ENCODE results near the gene SLC1A3. TPM values are rescaled to one million over a fixed set of nuclear protein-coding genes. Genes with fewer than 3 reads are reported as not detected.
A peak's percentile ranks its signal among the peaks of the same experiment; 100 is the strongest.
"Not testable (repeated sequence)": the region's sequence is repeated elsewhere in the genome, so short reads cannot be mapped to it uniquely, and the experiment has no call there.

SLC1A3 gene
- polyA plus RNA-seq = not detected

DNA sequence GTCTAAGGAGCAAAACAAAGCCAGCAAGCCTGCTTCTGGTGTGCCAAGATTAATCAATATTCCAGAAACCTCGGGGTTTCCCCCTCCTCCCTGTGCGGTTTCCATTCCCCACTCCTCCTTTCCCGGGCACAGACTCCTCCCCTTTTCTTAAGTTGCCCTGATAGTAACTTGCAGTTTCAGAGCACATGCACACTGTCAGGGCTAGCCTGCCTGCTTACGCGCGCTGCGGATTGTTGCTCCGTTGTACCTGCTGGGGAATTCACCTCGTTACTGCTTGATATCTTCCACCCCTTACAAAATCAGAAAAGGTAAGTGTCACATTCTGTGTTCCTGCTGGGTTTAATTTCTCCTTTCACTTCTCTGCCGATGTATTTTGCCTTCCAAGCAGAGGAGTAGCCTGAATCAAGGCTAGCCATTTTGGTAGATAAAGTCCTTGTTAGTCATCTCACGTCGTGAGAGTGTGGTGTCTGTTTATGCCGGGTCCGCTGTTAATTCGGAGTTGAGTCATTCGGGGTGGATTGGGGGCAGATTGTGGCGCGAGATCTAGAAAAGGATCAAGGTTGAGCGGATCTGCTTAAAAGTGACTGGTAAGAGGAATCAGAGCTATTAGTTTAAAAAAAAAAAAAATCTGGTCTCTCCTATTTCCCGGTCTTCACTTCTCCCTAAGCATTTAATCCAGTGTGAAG is at the start of gene SLC1A3:
Gene SLC1A3 (plus strand): TSS at position 179 of the 686 bp plus-strand sequence. CDS start 1,818 bp downstream, outside the sequence.
- Mint-ChIP-seq H3K4me1 (peaks cover 9 to 13% (median 10%) of the 10 kb centered on the region in 3 donors), H3K9me3 (no peaks in the 10 kb centered on the region), H3K27ac (no peak within 1 kb of the TSS), H3K4me3 (peak within 1 kb of the TSS; percentile 66 to 87 (median 76)), H3K36me3 (no peaks in the 10 kb centered on the region), H3K27me3 (peaks cover 23% of the 10 kb centered on the region)

DNA sequence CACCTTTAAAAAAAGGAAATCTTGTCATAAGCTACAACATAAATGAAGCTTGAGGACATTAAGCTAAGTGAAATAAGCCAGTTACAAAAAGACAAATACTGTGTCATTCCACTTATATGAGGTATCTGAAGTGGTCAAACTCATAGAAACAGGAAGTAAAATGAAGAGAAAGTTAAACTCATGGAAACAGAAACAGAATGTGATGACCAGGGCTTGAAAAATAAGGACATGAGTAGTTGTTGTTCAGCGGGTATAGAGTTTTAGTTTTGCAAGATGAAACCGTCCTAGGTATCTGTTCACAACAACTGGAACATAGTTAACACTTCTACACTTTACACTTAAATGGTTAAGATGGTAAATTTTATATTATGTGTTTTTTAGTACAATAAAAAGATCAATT is 47.8 kb upstream of the SLC1A3 start:
- no peaks in the 10 kb centered on the region for H3K36me3 Mint-ChIP-seq
- H3K27ac Mint-ChIP-seq = peak overlapping the region in 1 of 3 donors; percentile 42
- peaks cover 2 to 9% (median 6%) of the 10 kb centered on the region in 3 donors for H3K9me3 Mint-ChIP-seq
- peaks cover 0 to 1% (median 1%) of the 10 kb centered on the region in 3 donors for H3K4me1 Mint-ChIP-seq
- H3K27me3 Mint-ChIP-seq = peaks cover 2% of the 10 kb centered on the region
- no peak overlapping the region for H3K4me3 Mint-ChIP-seq

DNA sequence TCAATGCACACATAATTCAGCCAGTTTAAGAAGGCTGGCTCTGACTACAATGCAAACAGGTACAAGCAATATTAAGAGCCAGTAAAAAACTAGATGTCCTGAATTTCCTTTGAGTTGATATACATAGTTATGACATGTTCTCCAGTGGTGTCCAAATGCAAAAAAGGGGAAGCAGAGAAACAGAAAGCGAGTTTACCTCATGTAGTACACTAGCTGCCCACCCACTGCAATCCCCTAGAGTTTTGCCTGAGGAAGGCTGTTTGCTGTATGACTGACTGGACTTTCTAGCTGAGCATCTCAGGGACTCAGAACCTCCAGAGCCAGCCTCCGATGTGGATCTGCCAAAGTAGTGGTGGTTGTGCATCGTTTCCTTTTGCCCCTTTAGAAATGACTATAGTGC is 44.8 kb upstream of the SLC1A3 start:
- no peak overlapping the region for H3K4me3 Mint-ChIP-seq
- H3K4me1 Mint-ChIP-seq = peaks cover 0 to 1% (median 1%) of the 10 kb centered on the region in 3 donors
- peaks cover 0 to 2% (median 2%) of the 10 kb centered on the region in 3 donors for H3K9me3 Mint-ChIP-seq
- H3K27ac Mint-ChIP-seq = no peak overlapping the region
- H3K27me3 Mint-ChIP-seq = peaks cover 2% of the 10 kb centered on the region
- no peaks in the 10 kb centered on the region for H3K36me3 Mint-ChIP-seq

DNA sequence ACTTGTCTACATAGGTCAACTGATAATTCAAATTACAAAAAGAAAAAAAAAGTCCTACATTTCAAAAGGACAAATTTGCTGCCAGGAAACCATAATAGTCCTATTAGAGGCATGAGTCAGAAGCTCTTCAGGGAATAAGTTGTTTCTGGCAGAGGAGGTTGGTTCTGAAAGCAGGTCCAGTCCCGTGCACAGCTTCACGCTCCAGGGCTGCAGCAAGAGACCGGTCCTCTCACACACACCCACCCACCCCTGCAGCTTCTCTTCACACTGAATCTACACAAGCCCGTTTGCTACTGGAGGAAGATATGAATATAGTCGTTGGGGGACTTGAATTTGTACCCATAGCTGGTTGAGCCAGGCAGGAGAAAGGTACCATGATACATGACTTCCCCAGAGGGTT is 36.9 kb upstream of the SLC1A3 start:
- Mint-ChIP-seq H3K4me1 (no peaks in the 10 kb centered on the region), H3K9me3 (peaks cover 0 to 1% (median 0%) of the 10 kb centered on the region in 3 donors), H3K36me3 (no peaks in the 10 kb centered on the region), H3K27ac (no peak overlapping the region), H3K4me3 (no peak overlapping the region), H3K27me3 (no peaks in the 10 kb centered on the region)

DNA sequence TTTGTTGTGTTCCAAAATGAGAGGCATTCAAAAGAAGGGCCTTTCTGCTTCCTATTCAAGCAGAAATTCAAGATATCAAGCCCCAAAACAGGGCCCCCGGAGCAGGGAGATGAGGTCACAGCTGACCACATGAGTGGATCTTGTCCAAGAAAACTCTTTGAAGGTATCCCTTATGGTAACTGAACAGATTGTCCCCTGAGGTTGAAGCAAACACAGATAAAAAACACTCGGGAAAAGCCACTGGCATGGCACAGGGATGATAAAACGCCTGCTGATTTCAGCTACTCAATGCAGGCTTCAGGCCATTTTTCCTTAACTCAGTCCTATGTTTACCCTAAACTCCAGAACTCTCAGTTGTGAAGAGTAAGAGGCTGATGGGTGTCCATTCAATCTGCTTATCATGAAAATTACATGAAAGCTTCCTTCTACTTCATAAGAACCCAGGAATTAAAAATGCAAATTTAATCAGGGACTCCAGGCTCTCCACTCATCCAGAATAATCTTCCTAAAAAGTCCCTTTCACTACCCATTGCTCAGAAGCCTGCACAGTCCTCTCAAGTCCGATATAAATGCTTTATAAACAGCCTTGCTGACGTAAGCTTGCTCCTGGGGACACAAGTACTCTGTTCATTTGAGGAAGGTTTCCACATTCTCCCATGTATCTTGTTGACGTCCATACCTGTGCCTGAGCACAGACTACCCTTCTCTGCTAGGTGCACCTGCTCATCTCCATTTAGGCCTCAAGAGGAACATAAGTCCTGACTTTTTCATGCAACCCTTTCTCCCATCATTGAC is 35.9 kb upstream of the SLC1A3 start:
- Mint-ChIP-seq H3K27ac (no peak overlapping the region), H3K27me3 (peaks cover 2% of the 10 kb centered on the region), H3K4me3 (no peak overlapping the region), H3K36me3 (no peaks in the 10 kb centered on the region), H3K9me3 (peaks cover 0 to 1% (median 0%) of the 10 kb centered on the region in 3 donors), H3K4me1 (no peaks in the 10 kb centered on the region)

DNA sequence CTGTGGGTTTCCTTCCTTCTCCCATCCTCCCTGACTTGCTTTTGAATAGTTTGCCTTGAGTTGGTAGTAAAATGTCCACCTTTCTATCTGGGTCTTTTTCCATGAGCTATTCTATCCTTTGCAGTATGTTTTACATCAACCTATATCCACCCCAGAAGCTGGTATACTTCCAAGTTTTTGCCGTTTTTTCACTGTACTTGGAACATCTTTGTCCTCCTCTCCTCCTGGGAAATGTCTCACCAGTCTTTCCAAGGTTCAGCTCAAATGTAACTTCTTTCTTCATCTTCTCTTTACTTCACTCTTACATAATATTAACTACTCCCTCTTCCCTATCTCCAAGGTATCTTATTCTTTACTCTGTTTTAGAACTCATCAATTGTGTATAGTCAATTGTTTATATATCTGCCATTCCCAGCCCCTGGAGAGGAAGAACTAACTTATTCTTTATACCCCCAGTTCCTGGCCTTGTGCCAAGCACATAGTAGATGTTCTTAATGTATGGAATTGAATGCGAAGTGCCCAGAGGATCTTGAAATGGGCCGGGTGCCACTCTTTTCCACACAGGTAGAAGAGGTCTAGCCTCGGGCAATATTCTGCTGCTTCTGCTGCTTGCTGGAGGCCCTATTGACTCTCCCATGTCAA is 34.9 kb upstream of the SLC1A3 start:
- H3K4me3 Mint-ChIP-seq = no peak overlapping the region
- no peaks in the 10 kb centered on the region for H3K4me1 Mint-ChIP-seq
- H3K9me3 Mint-ChIP-seq = peaks cover 0 to 1% (median 0%) of the 10 kb centered on the region in 3 donors
- H3K27me3 Mint-ChIP-seq = peaks cover 2% of the 10 kb centered on the region
- H3K36me3 Mint-ChIP-seq = no peaks in the 10 kb centered on the region
- no peak overlapping the region for H3K27ac Mint-ChIP-seq

DNA sequence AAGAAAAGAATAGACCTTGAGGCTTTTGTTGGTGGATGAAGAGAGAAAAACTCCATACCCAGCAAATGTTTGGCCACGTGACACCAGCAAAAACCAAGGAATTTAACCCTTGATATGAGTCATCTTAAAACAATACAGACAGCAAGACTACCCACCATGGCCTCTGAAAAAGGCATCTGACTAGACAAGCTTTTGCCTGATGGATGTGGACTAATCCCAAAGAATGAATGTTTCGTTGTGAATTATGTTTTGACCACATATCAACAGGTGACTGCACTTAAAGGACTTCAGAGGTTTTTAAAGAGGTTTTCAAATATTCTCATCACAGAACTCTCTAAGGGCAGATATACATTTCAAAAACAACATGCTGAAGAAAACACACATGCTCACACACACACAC is 33.0 kb upstream of the SLC1A3 start:
- H3K4me1 Mint-ChIP-seq = no peaks in the 10 kb centered on the region
- peaks cover 2% of the 10 kb centered on the region for H3K27me3 Mint-ChIP-seq
- H3K36me3 Mint-ChIP-seq = no peaks in the 10 kb centered on the region
- peaks cover 0 to under 1% (median 0%) of the 10 kb centered on the region in 3 donors for H3K9me3 Mint-ChIP-seq
- H3K4me3 Mint-ChIP-seq = no peak overlapping the region
- H3K27ac Mint-ChIP-seq = no peak overlapping the region

DNA sequence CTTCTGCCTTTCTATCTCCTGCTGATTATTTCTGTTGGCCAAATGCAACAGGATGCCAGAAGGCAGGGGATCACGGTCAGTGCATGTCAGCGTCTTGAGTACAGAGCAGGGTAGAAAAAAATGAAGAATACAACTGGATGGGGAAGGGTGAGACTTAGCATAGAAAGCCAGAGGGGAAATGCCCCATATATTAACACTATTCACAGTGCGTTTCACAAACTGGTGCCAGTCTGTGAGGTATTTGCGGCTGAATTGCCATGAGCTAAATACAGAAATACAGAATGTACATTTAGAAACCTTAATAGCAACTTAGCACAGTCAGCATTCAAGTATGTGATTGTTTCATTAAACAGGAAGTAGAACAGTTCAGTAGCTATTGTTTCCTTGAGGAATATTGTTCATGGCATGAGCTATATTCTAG is 31.0 kb upstream of the SLC1A3 start:
- H3K4me3 Mint-ChIP-seq = no peak overlapping the region
- H3K27me3 Mint-ChIP-seq = peaks cover 2% of the 10 kb centered on the region
- no peaks in the 10 kb centered on the region for H3K36me3 Mint-ChIP-seq
- H3K4me1 Mint-ChIP-seq = no peaks in the 10 kb centered on the region
- H3K9me3 Mint-ChIP-seq = peaks cover 0 to 3% (median 0%) of the 10 kb centered on the region in 3 donors
- H3K27ac Mint-ChIP-seq = no peak overlapping the region

DNA sequence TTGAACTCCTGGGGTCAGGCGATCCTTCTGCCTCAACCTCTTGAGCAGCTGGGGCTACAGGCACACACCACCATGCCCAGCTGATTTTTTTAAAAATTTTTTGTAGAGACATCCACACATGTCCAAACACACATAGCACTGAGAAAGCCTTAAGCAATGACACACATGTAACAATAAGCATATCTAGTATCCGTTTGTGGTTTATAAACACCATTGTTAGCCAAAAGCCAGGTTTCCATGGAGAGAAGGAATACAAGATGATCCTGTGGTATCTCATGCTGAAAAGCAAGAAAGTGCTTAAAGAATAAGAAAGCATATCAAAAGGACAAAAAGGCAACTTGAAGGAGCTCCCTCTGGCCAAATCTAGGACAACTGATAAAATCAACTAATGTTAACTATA is 29.7 kb upstream of the SLC1A3 start:
- H3K36me3 Mint-ChIP-seq = no peaks in the 10 kb centered on the region
- H3K27ac Mint-ChIP-seq = no peak overlapping the region
- H3K27me3 Mint-ChIP-seq = peaks cover 6% of the 10 kb centered on the region
- peaks cover 0 to 3% (median 0%) of the 10 kb centered on the region in 3 donors for H3K9me3 Mint-ChIP-seq
- no peaks in the 10 kb centered on the region for H3K4me1 Mint-ChIP-seq
- H3K4me3 Mint-ChIP-seq = no peak overlapping the region

DNA sequence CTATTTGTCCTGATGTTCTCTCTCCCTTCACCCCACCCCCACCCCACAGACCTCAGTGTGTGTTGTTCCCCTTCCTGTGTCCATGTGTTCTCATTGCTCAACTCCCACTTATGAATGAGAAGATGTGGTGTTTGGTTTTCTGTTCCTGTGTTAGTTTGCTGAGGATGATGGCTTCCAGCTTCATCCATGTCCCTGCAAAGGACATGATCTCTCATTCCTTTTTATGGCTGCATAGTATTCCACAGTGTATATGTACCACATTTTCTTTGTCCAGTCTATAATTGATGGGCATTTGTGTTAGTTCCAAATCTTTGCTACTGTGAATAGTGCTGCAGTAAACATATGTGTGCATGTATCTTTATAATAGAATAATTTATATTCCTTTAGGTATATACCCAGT is 26.5 kb upstream of the SLC1A3 start:
- not testable (repeated sequence) for H3K36me3 Mint-ChIP-seq, H3K4me1 Mint-ChIP-seq

DNA sequence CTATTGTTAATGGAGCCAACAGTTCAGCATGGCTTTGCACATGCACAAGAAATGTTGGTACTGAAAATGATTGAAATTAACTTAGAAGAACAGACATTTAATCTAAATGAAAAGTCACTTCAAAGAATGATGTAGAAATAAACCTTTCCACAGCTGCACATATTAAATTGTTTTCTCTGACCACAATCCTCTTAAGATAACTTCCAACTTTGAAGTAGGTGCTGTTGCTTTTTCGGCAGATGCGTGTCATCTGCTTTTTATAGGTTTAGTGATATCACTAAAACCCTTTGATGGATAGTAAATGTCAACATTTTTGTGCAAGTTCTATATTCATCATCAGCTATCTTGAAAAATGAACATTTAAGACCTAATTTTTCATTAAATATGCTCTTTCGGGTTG is 25.3 kb upstream of the SLC1A3 start:
- Mint-ChIP-seq H3K27ac (no peak overlapping the region), H3K4me3 (no peak overlapping the region), H3K9me3 (peaks cover 0 to 6% (median 0%) of the 10 kb centered on the region in 3 donors)

More for the DNA sequence above, 26.5 kb upstream of the SLC1A3 start:
- H3K27ac Mint-ChIP-seq, H3K9me3 Mint-ChIP-seq, H3K27me3 Mint-ChIP-seq: not testable (repeated sequence)
- peak overlapping the region in 1 of 4 donors; percentile 72 for H3K4me3 Mint-ChIP-seq

DNA sequence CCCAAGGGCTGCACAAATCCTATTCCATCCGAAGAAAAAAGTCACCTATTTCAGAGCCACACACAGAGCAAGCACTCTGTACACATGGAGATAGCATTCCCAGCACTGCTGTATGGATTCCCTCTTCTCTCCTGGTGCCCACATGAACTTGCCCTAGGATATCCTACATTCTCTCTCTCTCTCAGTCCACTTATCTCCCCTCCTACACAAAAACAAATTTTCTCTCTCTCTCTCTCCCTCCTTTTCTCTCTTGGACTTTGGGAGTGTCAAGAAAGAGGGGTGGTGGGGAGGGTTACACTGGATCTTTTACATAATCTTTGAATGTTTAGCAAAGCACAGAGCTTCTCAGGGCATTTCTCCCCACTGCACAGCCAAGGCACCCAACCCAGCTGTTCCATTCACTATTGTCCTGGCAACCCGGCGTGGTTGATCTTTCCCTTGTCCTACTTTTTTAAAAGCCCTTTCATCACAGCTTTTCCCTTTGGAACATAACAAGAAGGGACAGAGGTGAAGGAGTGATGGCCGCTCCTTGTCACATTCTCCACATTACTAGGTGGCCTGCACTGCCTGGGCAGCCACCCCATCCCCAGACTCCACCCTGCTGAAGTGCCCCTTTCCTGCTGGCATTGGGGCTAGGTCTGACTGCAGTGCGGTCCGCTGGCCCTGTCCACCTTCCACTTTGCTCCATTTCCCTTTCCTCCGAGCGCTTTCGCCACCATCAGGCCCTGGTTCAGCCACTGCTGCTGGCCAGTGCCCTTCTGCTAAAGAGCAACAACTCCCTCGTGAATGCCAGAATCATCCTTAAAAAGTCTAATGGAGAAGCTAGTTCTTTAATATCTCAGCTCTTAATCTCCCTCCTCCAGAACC is 22.2 kb upstream of the SLC1A3 start:
- H3K27ac Mint-ChIP-seq = no peak overlapping the region
- no peaks in the 10 kb centered on the region for H3K4me1 Mint-ChIP-seq
- peaks cover 0 to 6% (median 0%) of the 10 kb centered on the region in 3 donors for H3K9me3 Mint-ChIP-seq
- H3K36me3 Mint-ChIP-seq = peaks cover 1% of the 10 kb centered on the region
- H3K4me3 Mint-ChIP-seq = no peak overlapping the region
- H3K27me3 Mint-ChIP-seq = peaks cover 9% of the 10 kb centered on the region

More for the DNA sequence above, 25.3 kb upstream of the SLC1A3 start:
- Mint-ChIP-seq H3K27me3 (peaks cover 8% of the 10 kb centered on the region), H3K4me1 (no peaks in the 10 kb centered on the region), H3K36me3 (peaks cover 1% of the 10 kb centered on the region)

DNA sequence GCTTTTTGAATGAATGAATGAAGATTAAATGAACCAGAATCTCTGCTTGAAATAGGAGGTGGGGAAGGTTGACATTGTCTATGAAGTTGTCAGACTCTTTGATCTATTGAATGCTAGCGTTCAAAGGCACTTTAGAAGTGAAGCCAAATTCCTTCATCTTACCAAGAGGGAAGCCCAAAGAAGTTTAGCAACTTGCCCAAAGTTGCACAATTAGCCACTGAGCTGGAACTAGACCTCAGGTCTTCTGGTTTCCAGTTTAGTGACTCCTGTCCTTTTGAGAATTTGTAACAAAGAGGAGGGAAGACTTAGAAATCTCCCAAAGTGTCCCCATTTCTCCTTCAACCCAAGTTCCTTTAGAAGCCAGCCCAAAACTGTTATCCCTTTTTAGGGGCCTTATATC is 20.7 kb upstream of the SLC1A3 start:
- Mint-ChIP-seq H3K9me3 (peaks cover 0 to 3% (median 0%) of the 10 kb centered on the region in 3 donors), H3K27me3 (peaks cover 9% of the 10 kb centered on the region), H3K4me3 (no peak overlapping the region), H3K4me1 (no peaks in the 10 kb centered on the region), H3K27ac (no peak overlapping the region), H3K36me3 (peaks cover 1% of the 10 kb centered on the region)

DNA sequence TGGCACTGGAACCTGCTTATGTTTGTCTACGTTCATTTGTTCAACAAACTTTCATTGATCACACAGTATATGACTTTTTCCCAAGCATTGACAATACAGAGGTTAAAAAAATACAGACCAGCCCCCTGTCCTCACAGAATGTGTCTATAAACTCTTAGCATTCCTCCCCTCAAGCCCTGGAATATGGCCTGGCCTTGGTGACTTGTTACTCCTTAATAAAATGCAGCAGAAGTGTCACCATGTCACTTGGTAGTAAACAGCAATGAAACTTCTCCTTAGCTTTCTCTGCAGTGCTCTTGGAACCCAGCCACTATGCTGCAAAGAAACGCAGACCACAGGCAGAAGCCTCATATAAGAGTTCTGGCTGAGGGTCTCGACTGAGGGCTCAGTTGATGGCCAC is 19.1 kb upstream of the SLC1A3 start:
- Mint-ChIP-seq H3K4me1 (no peaks in the 10 kb centered on the region), H3K27me3 (peaks cover 6% of the 10 kb centered on the region), H3K27ac (no peak overlapping the region), H3K4me3 (no peak overlapping the region), H3K36me3 (peaks cover 1% of the 10 kb centered on the region), H3K9me3 (peaks cover 0 to 3% (median 0%) of the 10 kb centered on the region in 3 donors)

All from IgD-negative memory B cell (primary cell).